Daoy (cell line): ENCODE results near the gene CBLL1. TPM values are rescaled to one million over a fixed set of nuclear protein-coding genes. Genes with fewer than 3 reads are reported as not detected.

Experiments
- DNase-seq: peaks from one replicate; pipeline ENCODE4 v3.0.0-alpha.2; 2015; ENCODE audit warnings: low read depth
- total RNA-seq: library from RNA; depleted of rRNA; stranded (reverse); fragments of >200 nt; shearing (Covaris generic); gene quantifications from 2 replicates; pipeline ENCODE4 v1.2.3, GENCODE V29; 2014

CBLL1 gene
- total RNA-seq, 1 experiment from 2014 or later: 54.1 TPM

- no peak for DNase-seq
Measured at GRCh38 chr7:107744345-107744750, 406 bp downstream of the CBLL1 start.

GRCh38 chr7:107746006-107746405, 2.1 kb downstream of the CBLL1 start:
- DNase-seq: no peak

- DNase-seq: no peak
Measured at GRCh38 chr7:107751113-107751512, 7.2 kb downstream of the CBLL1 start.

GRCh38 chr7:107754642-107755041, 10.7 kb downstream of the CBLL1 start:
- no peak for DNase-seq

GRCh38 chr7:107758667-107759066, 14.7 kb downstream of the CBLL1 start:
- DNase-seq: no peak

GRCh38 chr7:107767391-107767790, 23.4 kb downstream of the CBLL1 start:
- no peak for DNase-seq

GRCh38 chr7:107768263-107768662, 24.3 kb downstream of the CBLL1 start:
- no peak for DNase-seq

- no peak for DNase-seq
Measured at GRCh38 chr7:107773027-107773426, 29.1 kb downstream of the CBLL1 start.

GRCh38 chr7:107777702-107778101, 33.8 kb downstream of the CBLL1 start:
- no peak for DNase-seq

GRCh38 chr7:107778283-107778682, 34.3 kb downstream of the CBLL1 start:
- DNase-seq: no peak

- DNase-seq: no peak
Measured at GRCh38 chr7:107779647-107780099, 35.7 kb downstream of the CBLL1 start.

- no peak for DNase-seq
Measured at GRCh38 chr7:107782374-107782773, 38.4 kb downstream of the CBLL1 start.

- no peak for DNase-seq
Measured at GRCh38 chr7:107783648-107784047, 39.7 kb downstream of the CBLL1 start.

GRCh38 chr7:107785170-107785569, 41.2 kb downstream of the CBLL1 start:
- DNase-seq: no peak

- no peak for DNase-seq
Measured at GRCh38 chr7:107785926-107786325, 42.0 kb downstream of the CBLL1 start.

GRCh38 chr7:107788216-107788615, 44.3 kb downstream of the CBLL1 start:
- no peak for DNase-seq

GRCh38 chr7:107788662-107789061, 44.7 kb downstream of the CBLL1 start:
- DNase-seq: no peak

GRCh38 chr7:107789647-107790046, 45.7 kb downstream of the CBLL1 start:
- DNase-seq: no peak

- DNase-seq: no peak
Measured at GRCh38 chr7:107792364-107792763, 48.4 kb downstream of the CBLL1 start.

GRCh38 chr7:107799647-107800264, 55.8 kb downstream of the CBLL1 start:
- no peak for DNase-seq

- DNase-seq: no peak
Measured at GRCh38 chr7:107803009-107803610, 59.2 kb downstream of the CBLL1 start, which contains the start of gene SLC26A3. SLC26A3 (minus strand) TSS chr7:107803223; CDS start chr7:107794509, 8,714 bp downstream.

GRCh38 chr7:107809179-107809578, 65.2 kb downstream of the CBLL1 start:
- no peak for DNase-seq

- DNase-seq: no peak
Measured at GRCh38 chr7:107810626-107811025, 66.7 kb downstream of the CBLL1 start.
